GM12878 (cell line): ENCODE results near the gene CNTNAP2. TPM values are rescaled to one million over a fixed set of nuclear protein-coding genes. Genes with fewer than 3 reads are reported as not detected.

Source experiments
- ATAC-seq: fragments of 200-7000 bp; cut with Tn5 transposase; 3 replicates; pipeline ENCODE4 v1.9.1; 2020; ENCODE audit warnings: mild to moderate bottlenecking, moderate library complexity
- BruUV-seq: library from RNA; stranded (reverse); fragments of 400-500 nt; replicated peaks from 2 replicates; lab custom pipeline; 2021; lab: Mats Ljungman, UMichigan
- CTCF ChIA-PET: fragments of 300-600 bp; sonication (Branson Sonifier 250); formaldehyde crosslinking; extraction: SDS; loops from one replicate; lab custom pipeline; 2021; ENCODE audit warnings: inconsistent platforms; lab: Yijun Ruan, JAX
- POLR2A ChIA-PET: fragments of 350-600 bp; formaldehyde crosslinking; extraction: SDS; loops from one replicate; lab custom pipeline; 2021; ENCODE audit warnings: inconsistent platforms; lab: Charles Lee
- RAD21 ChIA-PET: fragments of 300-600 bp; sonication (Branson Sonifier 250); formaldehyde crosslinking; loops from one replicate; lab custom pipeline; 2023; ENCODE audit warnings: antibody characterized with exemption; ENCODE audit not compliant: unreplicated experiment; lab: Charles Lee
- SMC1A ChIA-PET: fragments of 300-600 bp; sonication (Branson Sonifier 250); formaldehyde crosslinking; loops from one replicate; lab custom pipeline; 2023; ENCODE audit not compliant: unreplicated experiment, uncharacterized antibody; lab: Charles Lee
- DNase-seq: peaks from one replicate; pipeline ENCODE4 v3.0.0-alpha.2; 2011; ENCODE audit warnings: low read depth, low spot score
- FAIRE-seq: peaks from 3 replicates; lab custom pipeline; 2011; peaks lifted over from hg19 to GRCh38; lab: Jason Lieb, UNC
- H2AFZ ChIP-seq: 2 replicates; pipeline ENCODE4 v1.6.0; 2011; ENCODE audit warnings: low read depth, low read length, control low read depth; ENCODE audit not compliant: control insufficient read depth
- H3K27ac ChIP-seq: 2 replicates; pipeline ENCODE4 v1.5.1; 2011; ENCODE audit warnings: control low read depth; ENCODE audit not compliant: control insufficient read depth, insufficient read depth
- H3K27me3 ChIP-seq, 2 experiments: replicated peaks in 1 of 2; 2 replicates each; pipeline versions ENCODE4 v1.6.0 to v1.6.1; 2011; ENCODE audit warnings: low read length in 1 of 2; ENCODE audit not compliant: control insufficient read depth in 2 of 2, insufficient read depth in 2 of 2
- H3K36me3 ChIP-seq, 2 experiments: 2 replicates each; pipeline ENCODE4 v1.5.1; 2011; ENCODE audit warnings: low read length in 1 of 2; ENCODE audit not compliant: control insufficient read depth in 2 of 2, insufficient read depth in 2 of 2
- H3K4me1 ChIP-seq: 2 replicates; pipeline ENCODE4 v1.6.1; 2011; ENCODE audit warnings: mild to moderate bottlenecking, low read length, moderate library complexity, mixed read lengths; ENCODE audit not compliant: control insufficient read depth, insufficient read depth
- H3K4me2 ChIP-seq: 2 replicates; pipeline ENCODE4 v1.6.0; 2011; ENCODE audit warnings: control low read depth; ENCODE audit not compliant: control insufficient read depth, insufficient read depth
- H3K4me3 ChIP-seq: fragments of 200-600 bp; sonication (generic); 2 replicates; pipeline ENCODE4 v1.5.1; 2016
- H3K79me2 ChIP-seq: 2 replicates; pipeline ENCODE4 v1.6.0; 2011; ENCODE audit warnings: low read length; ENCODE audit not compliant: control insufficient read depth, insufficient read depth
- H3K9ac ChIP-seq: 2 replicates; pipeline ENCODE4 v1.8.0; 2011; ENCODE audit warnings: low read length, control low read depth, mixed read lengths; ENCODE audit not compliant: control insufficient read depth, insufficient read depth
- H3K9me3 ChIP-seq: replicated peaks from 3 replicates; pipeline ENCODE4 v1.5.1; 2011; ENCODE audit warnings: mild to moderate bottlenecking, low read length; ENCODE audit not compliant: control insufficient read depth, insufficient read depth
- H4K20me1 ChIP-seq: 2 replicates; pipeline ENCODE4 v1.6.0; 2011; ENCODE audit not compliant: control insufficient read depth, insufficient read depth
- BCL11A ChIP-seq: IDR thresholded peaks from 2 replicates; pipeline ENCODE4 v1.6.1; 2011; ENCODE audit warnings: low read depth, low read length
- GATAD2B ChIP-seq: fragments of 450-650 bp; conservative IDR thresholded peaks from 2 replicates; pipeline ENCODE4 v1.6.1; 2017; ENCODE audit warnings: low read depth, mild to moderate bottlenecking, moderate library complexity
- MLLT1 ChIP-seq: fragments of 450-650 bp; IDR thresholded peaks from 2 replicates; pipeline ENCODE4 v1.6.1; 2016; ENCODE audit warnings: mild to moderate bottlenecking
- NR2C2 ChIP-seq: IDR thresholded peaks from 2 replicates; pipeline ENCODE4 v1.6.1; 2011; ENCODE audit warnings: borderline replicate concordance, low read depth; ENCODE audit not compliant: control insufficient read depth, insufficient read length
- RAD21 ChIP-seq: IDR thresholded peaks from 2 replicates; pipeline ENCODE4 v1.6.1; 2011; ENCODE audit warnings: mild to moderate bottlenecking, low read depth, low read length, moderate library complexity; ENCODE audit not compliant: insufficient read depth
- RAD51 ChIP-seq: fragments of 450-650 bp; IDR thresholded peaks from 2 replicates; pipeline ENCODE4 v1.6.1; 2016; ENCODE audit warnings: moderate library complexity, mild to moderate bottlenecking, inconsistent platforms
- WRNIP1 ChIP-seq: IDR thresholded peaks from 2 replicates; pipeline ENCODE4 v1.6.1; 2011; ENCODE audit warnings: low read depth, low read length, improper control_type of control experiment, borderline replicate concordance
- YY1 ChIP-seq: IDR thresholded peaks from 2 replicates; pipeline ENCODE4 v1.6.1; 2011; ENCODE audit warnings: low read depth, mild to moderate bottlenecking, low read length
- ZNF274 ChIP-seq: IDR thresholded peaks from one replicate; pipeline ENCODE4 v1.8.0; 2011; ENCODE audit not compliant: insufficient read length, insufficient read depth
- ZSCAN29 ChIP-seq: fragments of 450-650 bp; IDR thresholded peaks from 2 replicates; pipeline ENCODE4 v1.6.1; 2017; ENCODE audit warnings: mild to moderate bottlenecking, moderate library complexity
- WGBS: methylation state at CpG from one replicate; pipeline ENCODE4 v1.1.6; 2016; ENCODE audit warnings: low lambda C conversion rate; ENCODE audit not compliant: insufficient replicate concordance, insufficient coverage; ENCODE audit errors: missing lambda C conversion rate; 5-methylcytosine and 5-hydroxymethylcytosine counted together
- in situ Hi-C: fragments of 300-500 bp; cut with MboI; formaldehyde crosslinking; loops from 9 replicates; pipeline ENCODE4 v1.14.3; 2018; ENCODE audit warnings: mixed read lengths
- intact Hi-C: fragments of 100-400 bp; cut with micrococcal nuclease; formaldehyde crosslinking; loops from one replicate; pipeline ENCODE4 v1.14.2; 2022; ENCODE audit not compliant: unreplicated experiment
- polyA plus RNA-seq, 11 experiments: library from polyadenylated mRNA; depleted of rRNA in 4 of 11; unstranded in 6 of 11; stranded (reverse) in 5 of 11; fragments of >200 nt; fragmentation: Nextera tagmentation in 4 of 11; fragmentation: Illumina TruSeq in 1 of 11; extraction: Ambion mirVana in 4 of 11; extraction: Trizol in 1 of 11; gene quantifications; 1 replicate in 1 of 11; 2 replicates in 10 of 11; pipeline versions ENCODE4 v1.2.1 to v1.2.3, GENCODE V29; 2011 to 2016; ENCODE audit warnings: inconsistent platforms in 2 of 11, missing spikeins in 2 of 11, low read depth in 1 of 11
- total RNA-seq, 4 experiments: library from RNA; depleted of rRNA in 3 of 4; stranded (reverse); fragments of >200 nt in 3 of 4; fragmentation: Illumina TruSeq in 1 of 4; extraction: Trizol in 1 of 4; gene quantifications; 2 replicates each; pipeline versions ENCODE4 v1.2.1 to v1.2.3, GENCODE V29; 2013 to 2021
- TF ChIP-seq, protein P1 (sequence below): fragments of 450-650 bp; IDR thresholded peaks from 2 replicates; pipeline ENCODE4 v1.6.1; 2018; ENCODE audit warnings: mild to moderate bottlenecking, low read depth, moderate library complexity; ENCODE audit not compliant: partially characterized antibody
- TF ChIP-seq, protein P2 (sequence below): fragments of 450-650 bp; conservative IDR thresholded peaks from 2 replicates; pipeline ENCODE4 v1.6.1; 2017; ENCODE audit warnings: mild to moderate bottlenecking, moderate library complexity
- TF ChIP-seq, protein P3 (sequence below), 3 experiments: IDR thresholded peaks in 2 of 3; conservative IDR thresholded peaks in 1 of 3; 2 replicates each; pipeline ENCODE4 v1.5.1; 2011; ENCODE audit warnings: low read depth in 3 of 3, low read length in 3 of 3, mild to moderate bottlenecking in 3 of 3, control low read depth in 2 of 3, moderate library complexity in 2 of 3, inconsistent platforms in 1 of 3, mixed read lengths in 1 of 3; ENCODE audit not compliant: control insufficient read depth in 2 of 3, insufficient read depth in 1 of 3; ENCODE audit errors: extremely low read depth in 1 of 3

The CNTNAP2 gene
- total and polyA plus RNA-seq, 10 of the 15 experiments (the other 5 are each of a cell fraction or from before 2014, with no cell fraction given), result 0.03 to 0.08 (median 0.03) TPM; not detected in 7

DNA sequence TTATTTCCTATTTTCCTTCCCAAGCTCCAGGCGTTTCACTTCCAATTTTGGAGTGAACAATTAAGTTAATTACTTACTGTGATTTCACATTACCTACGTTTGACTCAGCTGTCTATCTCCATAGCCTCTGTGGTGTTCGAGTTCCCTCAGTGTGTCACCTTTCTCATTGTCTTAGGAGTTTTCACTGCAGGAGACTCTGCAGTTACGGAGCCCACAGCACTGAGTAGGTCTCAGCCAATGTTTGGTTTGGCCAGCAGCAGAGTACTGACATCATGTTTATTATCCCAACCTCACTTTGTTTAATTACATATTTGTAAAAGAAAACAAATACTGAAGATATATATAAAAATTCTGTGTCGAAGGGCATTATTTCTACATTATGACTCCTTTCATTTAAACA is 1123.9 kb downstream of the CNTNAP2 start (continued):
- TF ChIP-seq MLLT1 (no peak), ZNF274 (no peak)
- TF ChIP-seq, protein P1, sequence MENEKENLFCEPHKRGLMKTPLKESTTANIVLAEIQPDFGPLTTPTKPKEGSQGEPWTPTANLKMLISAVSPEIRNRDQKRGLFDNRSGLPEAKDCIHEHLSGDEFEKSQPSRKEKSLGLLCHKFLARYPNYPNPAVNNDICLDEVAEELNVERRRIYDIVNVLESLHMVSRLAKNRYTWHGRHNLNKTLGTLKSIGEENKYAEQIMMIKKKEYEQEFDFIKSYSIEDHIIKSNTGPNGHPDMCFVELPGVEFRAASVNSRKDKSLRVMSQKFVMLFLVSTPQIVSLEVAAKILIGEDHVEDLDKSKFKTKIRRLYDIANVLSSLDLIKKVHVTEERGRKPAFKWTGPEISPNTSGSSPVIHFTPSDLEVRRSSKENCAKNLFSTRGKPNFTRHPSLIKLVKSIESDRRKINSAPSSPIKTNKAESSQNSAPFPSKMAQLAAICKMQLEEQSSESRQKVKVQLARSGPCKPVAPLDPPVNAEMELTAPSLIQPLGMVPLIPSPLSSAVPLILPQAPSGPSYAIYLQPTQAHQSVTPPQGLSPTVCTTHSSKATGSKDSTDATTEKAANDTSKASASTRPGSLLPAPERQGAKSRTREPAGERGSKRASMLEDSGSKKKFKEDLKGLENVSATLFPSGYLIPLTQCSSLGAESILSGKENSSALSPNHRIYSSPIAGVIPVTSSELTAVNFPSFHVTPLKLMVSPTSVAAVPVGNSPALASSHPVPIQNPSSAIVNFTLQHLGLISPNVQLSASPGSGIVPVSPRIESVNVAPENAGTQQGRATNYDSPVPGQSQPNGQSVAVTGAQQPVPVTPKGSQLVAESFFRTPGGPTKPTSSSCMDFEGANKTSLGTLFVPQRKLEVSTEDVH, result no peak

- Histone ChIP-seq H3K9me3 (no peaks in the 10 kb centered on the region), H3K27ac (no peak overlapping the region), H4K20me1 (no peaks in the 10 kb centered on the region), H3K4me3 (no peak overlapping the region), H3K9ac (no peak overlapping the region), H3K36me3 (no peaks in the 10 kb centered on the region), H3K27me3 (no peaks in the 10 kb centered on the region), H3K4me2 (no peak overlapping the region), H2AFZ (no peak overlapping the region), H3K79me2 (no peaks in the 10 kb centered on the region), H3K4me1 (no peaks in the 10 kb centered on the region)
- no peak for DNase-seq
- ChIA-PET POLR2A (no interaction called here), RAD21 (interaction anchor here (1.5 kb wide), 1 partner anchor 166 kb away, joined by 5 read pairs; no protein-coding TSS in a partner anchor), CTCF (interaction anchor here (0.7 to 3.4 kb wide), 5 partner anchors 16 to 901 kb away, joined by 3 to 16 read pairs (median 4); no protein-coding TSS in a partner anchor), SMC1A (interaction anchor here (0.8 to 1.2 kb wide), 2 partner anchors 897 to 898 kb away, joined by 3 read pairs; no protein-coding TSS in a partner anchor)
- in situ Hi-C loops, result loop anchor here (10.0 kb wide), 1 partner anchor 840 kb away; no protein-coding TSS in a partner anchor
- peak; percentile 81 for ATAC-seq
- WGBS, result 30% methylated on average over 8 of the region's 8 CpGs
- no peak for FAIRE-seq
- no TSS peak for BruUV-seq
- intact Hi-C loops, result loop anchor here (1.0 to 10.0 kb wide), 3 partner anchors 839 to 1020 kb away; no protein-coding TSS in a partner anchor
- no peak for TF ChIP-seq ZSCAN29
- peak; percentile 62 for TF ChIP-seq RAD21
- no peak for TF ChIP-seq GATAD2B
- 0 out of 2 replicates have a peak, but pooled peaks have one; percentile 21 for TF ChIP-seq YY1
- TF ChIP-seq BCL11A, result no peak
- TF ChIP-seq WRNIP1, result no peak
- TF ChIP-seq, protein P2, sequence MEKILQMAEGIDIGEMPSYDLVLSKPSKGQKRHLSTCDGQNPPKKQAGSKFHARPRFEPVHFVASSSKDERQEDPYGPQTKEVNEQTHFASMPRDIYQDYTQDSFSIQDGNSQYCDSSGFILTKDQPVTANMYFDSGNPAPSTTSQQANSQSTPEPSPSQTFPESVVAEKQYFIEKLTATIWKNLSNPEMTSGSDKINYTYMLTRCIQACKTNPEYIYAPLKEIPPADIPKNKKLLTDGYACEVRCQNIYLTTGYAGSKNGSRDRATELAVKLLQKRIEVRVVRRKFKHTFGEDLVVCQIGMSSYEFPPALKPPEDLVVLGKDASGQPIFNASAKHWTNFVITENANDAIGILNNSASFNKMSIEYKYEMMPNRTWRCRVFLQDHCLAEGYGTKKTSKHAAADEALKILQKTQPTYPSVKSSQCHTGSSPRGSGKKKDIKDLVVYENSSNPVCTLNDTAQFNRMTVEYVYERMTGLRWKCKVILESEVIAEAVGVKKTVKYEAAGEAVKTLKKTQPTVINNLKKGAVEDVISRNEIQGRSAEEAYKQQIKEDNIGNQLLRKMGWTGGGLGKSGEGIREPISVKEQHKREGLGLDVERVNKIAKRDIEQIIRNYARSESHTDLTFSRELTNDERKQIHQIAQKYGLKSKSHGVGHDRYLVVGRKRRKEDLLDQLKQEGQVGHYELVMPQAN, result no peak
- TF ChIP-seq RAD51, result no peak
- TF ChIP-seq, protein P3, sequence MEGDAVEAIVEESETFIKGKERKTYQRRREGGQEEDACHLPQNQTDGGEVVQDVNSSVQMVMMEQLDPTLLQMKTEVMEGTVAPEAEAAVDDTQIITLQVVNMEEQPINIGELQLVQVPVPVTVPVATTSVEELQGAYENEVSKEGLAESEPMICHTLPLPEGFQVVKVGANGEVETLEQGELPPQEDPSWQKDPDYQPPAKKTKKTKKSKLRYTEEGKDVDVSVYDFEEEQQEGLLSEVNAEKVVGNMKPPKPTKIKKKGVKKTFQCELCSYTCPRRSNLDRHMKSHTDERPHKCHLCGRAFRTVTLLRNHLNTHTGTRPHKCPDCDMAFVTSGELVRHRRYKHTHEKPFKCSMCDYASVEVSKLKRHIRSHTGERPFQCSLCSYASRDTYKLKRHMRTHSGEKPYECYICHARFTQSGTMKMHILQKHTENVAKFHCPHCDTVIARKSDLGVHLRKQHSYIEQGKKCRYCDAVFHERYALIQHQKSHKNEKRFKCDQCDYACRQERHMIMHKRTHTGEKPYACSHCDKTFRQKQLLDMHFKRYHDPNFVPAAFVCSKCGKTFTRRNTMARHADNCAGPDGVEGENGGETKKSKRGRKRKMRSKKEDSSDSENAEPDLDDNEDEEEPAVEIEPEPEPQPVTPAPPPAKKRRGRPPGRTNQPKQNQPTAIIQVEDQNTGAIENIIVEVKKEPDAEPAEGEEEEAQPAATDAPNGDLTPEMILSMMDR (IDR thresholded peaks at IDR 0.05 in 2 of 3, conservative IDR thresholded peaks at IDR 0.05 in 1 of 3; ENCODE audit: control insufficient read depth in 2 of 3, extremely low read depth in 1 of 3, insufficient read depth in 1 of 3, low read depth in 3 of 3, low read length in 3 of 3), result peak; percentile 60 to 80 (median 64); a peak in 5 of 6 replicates
- TF ChIP-seq NR2C2, result no peak
Observed at GRCh38 chr7:147245274-147245673, 1128.7 kb downstream of the CNTNAP2 start.
